Neural crest cell (in vitro differentiated cells): Measurements from ENCODE around the gene ORC1. TPM values are rescaled to one million over a fixed set of nuclear protein-coding genes. Genes with fewer than 3 reads are reported as not detected.

Experiments used
- DNase-seq: peaks from one replicate; pipeline ENCODE4 v3.0.0; 2021; ENCODE audit warnings: low read depth, mixed read lengths, low spot score
- H3K27ac Mint-ChIP-seq: one replicate; pipeline ENCODE4 v1.8.0; 2021; ENCODE audit warnings: mild to moderate bottlenecking, mixed read lengths; ENCODE audit not compliant: unreplicated experiment
- H3K27me3 Mint-ChIP-seq: 2 replicates; pipeline ENCODE4 v1.8.0; 2021; ENCODE audit warnings: low read depth, mild to moderate bottlenecking, mixed read lengths
- H3K36me3 Mint-ChIP-seq: 2 replicates; pipeline ENCODE4 v1.8.0; 2021; ENCODE audit warnings: low read depth, mild to moderate bottlenecking, mixed read lengths
- H3K4me1 Mint-ChIP-seq: 2 replicates; pipeline ENCODE4 v1.8.0; 2021; ENCODE audit warnings: mixed read lengths
- H3K4me3 Mint-ChIP-seq: one replicate; pipeline ENCODE4 v1.8.0; 2021; ENCODE audit warnings: mild to moderate bottlenecking, mixed read lengths
- H3K9me3 Mint-ChIP-seq: 2 replicates; pipeline ENCODE4 v1.8.0; 2021; ENCODE audit warnings: mixed read lengths
- CTCF ChIP-seq: fragments of 200-600 bp; sonication (generic); conservative IDR thresholded peaks from 2 replicates; pipeline ENCODE4 v1.5.0; 2021; ENCODE audit warnings: antibody characterized with exemption, mild to moderate bottlenecking
- total RNA-seq: library from RNA; stranded (reverse); gene quantifications from 2 replicates; pipeline ENCODE4 v1.2.1, GENCODE V29; 2021

Gene ORC1
- total RNA-seq, 1 donor from 2014 or later: 36.9 TPM

GRCh38 chr1:52423771-52424170 is 19.5 kb upstream of the ORC1 start:
- H3K4me1 Mint-ChIP-seq: no peaks in the 10 kb centered on the region
- no peak for TF ChIP-seq CTCF
- no peak overlapping the region for H3K4me3 Mint-ChIP-seq
- no peak overlapping the region for H3K27ac Mint-ChIP-seq
- no peaks in the 10 kb centered on the region for H3K9me3 Mint-ChIP-seq
- peaks cover 13% of the 10 kb centered on the region for H3K36me3 Mint-ChIP-seq
- H3K27me3 Mint-ChIP-seq: no peaks in the 10 kb centered on the region
- DNase-seq: no peak

GRCh38 chr1:52423055-52423454 is 18.8 kb upstream of the ORC1 start:
- no peak overlapping the region for H3K4me3 Mint-ChIP-seq
- DNase-seq: no peak
- TF ChIP-seq CTCF: no peak
- H3K27ac Mint-ChIP-seq: no peak overlapping the region
- H3K36me3 Mint-ChIP-seq: peaks cover 11% of the 10 kb centered on the region
- H3K9me3 Mint-ChIP-seq: no peaks in the 10 kb centered on the region
- no peaks in the 10 kb centered on the region for H3K27me3 Mint-ChIP-seq
- no peaks in the 10 kb centered on the region for H3K4me1 Mint-ChIP-seq

DNA sequence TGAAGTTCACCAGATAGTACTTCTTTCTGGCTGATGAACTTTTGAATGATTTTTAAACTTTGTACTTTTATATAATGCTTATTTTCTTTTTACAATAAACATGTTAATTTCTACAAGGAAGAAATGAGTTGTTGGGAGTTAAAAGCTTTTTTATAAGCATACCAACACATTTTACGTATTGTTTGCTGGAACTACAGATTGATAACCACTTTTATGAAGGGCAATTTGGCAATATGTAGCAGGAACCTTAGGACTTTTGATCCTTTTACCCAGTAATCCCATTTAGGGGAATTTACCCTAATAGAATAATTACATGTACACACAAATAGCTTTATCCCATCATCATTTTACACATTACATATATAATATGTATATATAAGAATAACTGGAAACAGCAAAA is 16.5 kb upstream of the ORC1 start:
- no peak for DNase-seq
- Mint-ChIP-seq H3K9me3 (no peaks in the 10 kb centered on the region), H3K4me3 (no peak overlapping the region), H3K4me1 (no peaks in the 10 kb centered on the region), H3K27ac (no peak overlapping the region), H3K27me3 (no peaks in the 10 kb centered on the region), H3K36me3 (peaks cover 4% of the 10 kb centered on the region)
- no peak for TF ChIP-seq CTCF

- TF ChIP-seq CTCF: no peak
- peaks cover 15% of the 10 kb centered on the region for H3K36me3 Mint-ChIP-seq
- no peak overlapping the region for H3K27ac Mint-ChIP-seq
- no peak overlapping the region for H3K4me3 Mint-ChIP-seq
- no peaks in the 10 kb centered on the region for H3K4me1 Mint-ChIP-seq
- H3K27me3 Mint-ChIP-seq: no peaks in the 10 kb centered on the region
- no peak for DNase-seq
- H3K9me3 Mint-ChIP-seq: no peaks in the 10 kb centered on the region
Measured at GRCh38 chr1:52416811-52417210, 12.6 kb upstream of the ORC1 start.

DNA sequence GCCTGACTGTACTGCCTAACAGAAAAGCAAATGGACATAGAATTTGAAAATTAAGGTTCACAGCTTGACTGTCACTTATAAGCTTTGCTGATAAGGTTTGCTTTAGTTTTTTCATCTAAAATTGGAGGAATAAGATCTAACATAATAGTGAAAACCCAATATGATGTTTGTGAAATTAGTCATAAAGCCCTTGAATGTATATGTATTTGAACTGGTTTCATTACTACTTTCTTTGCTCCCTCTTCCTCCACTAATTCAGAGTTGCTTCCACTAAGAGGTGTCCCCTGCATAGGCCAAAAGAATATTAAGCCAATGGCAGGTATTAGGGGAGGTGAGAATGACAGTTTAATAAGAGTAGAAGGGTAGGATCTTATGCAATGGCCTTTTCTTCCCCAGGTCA is 10.7 kb upstream of the ORC1 start:
- H3K4me1 Mint-ChIP-seq: no peaks in the 10 kb centered on the region
- H3K9me3 Mint-ChIP-seq: no peaks in the 10 kb centered on the region
- peaks cover 18% of the 10 kb centered on the region for H3K36me3 Mint-ChIP-seq
- no peak for DNase-seq
- H3K27me3 Mint-ChIP-seq: no peaks in the 10 kb centered on the region
- no peak overlapping the region for H3K27ac Mint-ChIP-seq
- no peak overlapping the region for H3K4me3 Mint-ChIP-seq
- no peak for TF ChIP-seq CTCF
